Dendritic cell treated with granulocyte-macrophage colony-stimulating factor and Interleukin-4, amounts not matched to agents 40 ng/mL and 50 ng/mL, for 4 days (primary cell): Measurements from ENCODE around the gene YEATS4.

Experiments used
- H3K27ac Mint-ChIP-seq: one replicate; pipeline ENCODE4 v1.8.0; 2022; ENCODE audit warnings: mild to moderate bottlenecking, mixed read lengths
- H3K27me3 Mint-ChIP-seq: one replicate; pipeline ENCODE4 v1.8.0; 2022; ENCODE audit warnings: mild to moderate bottlenecking, mixed read lengths
- H3K36me3 Mint-ChIP-seq: one replicate; pipeline ENCODE4 v1.8.0; 2022; ENCODE audit warnings: low read depth, mixed read lengths
- H3K4me1 Mint-ChIP-seq: one replicate; pipeline ENCODE4 v1.8.0; 2022; ENCODE audit warnings: low read depth, mixed read lengths
- H3K4me3 Mint-ChIP-seq: one replicate; pipeline ENCODE4 v1.8.0; 2022; ENCODE audit warnings: mild to moderate bottlenecking, moderate library complexity, mixed read lengths
- H3K9me3 Mint-ChIP-seq: one replicate; pipeline ENCODE4 v1.8.0; 2022; ENCODE audit warnings: mixed read lengths
- intact Hi-C: fragments of 100-400 bp; cut with micrococcal nuclease; formaldehyde crosslinking; loops from one replicate; pipeline ENCODE4 v1.15.0; 2022

YEATS4 gene

GRCh38 chr12:69332815-69333358 is 26.7 kb upstream of the YEATS4 start:
- no peaks in the 10 kb centered on the region for H3K9me3 Mint-ChIP-seq
- intact Hi-C loops = no loop called here
- H3K36me3 Mint-ChIP-seq = no peaks in the 10 kb centered on the region
- peak overlapping the region; percentile 85 for H3K27ac Mint-ChIP-seq
- H3K4me3 Mint-ChIP-seq = no peak overlapping the region
- no peaks in the 10 kb centered on the region for H3K27me3 Mint-ChIP-seq
- peaks cover 69% of the 10 kb centered on the region for H3K4me1 Mint-ChIP-seq

- peaks cover 73% of the 10 kb centered on the region for H3K4me1 Mint-ChIP-seq
- peak overlapping the region; percentile 32 for H3K27ac Mint-ChIP-seq
- intact Hi-C loops = no loop called here
- no peak overlapping the region for H3K4me3 Mint-ChIP-seq
- no peaks in the 10 kb centered on the region for H3K9me3 Mint-ChIP-seq
- no peaks in the 10 kb centered on the region for H3K27me3 Mint-ChIP-seq
- no peaks in the 10 kb centered on the region for H3K36me3 Mint-ChIP-seq
These were observed 25.4 kb upstream of the YEATS4 start for GRCh38 chr12:69334158-69334557.

DNA sequence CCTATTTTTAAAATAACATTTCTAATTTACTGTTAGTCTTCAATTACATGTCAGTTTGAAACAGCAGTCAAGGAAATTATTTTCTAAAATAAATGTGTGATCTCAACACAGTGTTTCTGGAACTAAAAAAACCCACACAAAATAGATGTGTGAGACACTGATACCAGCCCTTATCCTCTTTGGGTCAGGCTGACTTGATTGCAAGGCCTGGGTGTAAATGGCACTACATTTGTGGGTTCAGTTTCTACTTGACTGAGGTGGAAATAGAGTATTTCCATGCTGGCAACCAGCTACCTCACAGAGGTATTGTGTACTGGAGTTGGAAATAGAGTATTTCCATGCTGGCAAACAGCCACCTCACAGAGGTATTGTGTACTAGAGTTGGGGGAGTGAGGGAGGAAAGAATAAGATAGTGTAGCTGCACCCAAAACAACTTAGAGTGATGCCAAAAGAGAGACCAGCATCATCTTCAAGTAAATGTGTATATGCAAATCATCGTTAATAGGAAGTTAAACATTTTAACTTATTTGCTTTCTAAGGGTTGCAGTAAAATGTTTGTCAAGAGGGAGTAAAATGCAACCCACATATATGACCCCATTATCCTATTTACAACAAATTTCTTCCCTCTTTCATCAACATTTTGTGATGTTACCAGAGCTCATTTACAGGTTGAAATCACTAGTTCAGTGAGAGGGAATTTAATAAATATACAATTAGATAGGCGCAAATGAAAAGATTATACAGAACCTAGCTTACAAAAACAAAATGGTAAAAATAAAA is 22.0 kb upstream of the YEATS4 start:
- Mint-ChIP-seq H3K36me3 (no peaks in the 10 kb centered on the region), H3K27ac (peak overlapping the region; percentile 82), H3K27me3 (no peaks in the 10 kb centered on the region), H3K4me1 (peaks cover 81% of the 10 kb centered on the region), H3K4me3 (peak overlapping the region; percentile 17), H3K9me3 (no peaks in the 10 kb centered on the region)
- intact Hi-C loops = loop anchor here (1.0 kb wide), 1 partner anchor 11 kb away; the partner anchor contains the start of gene LYZ

DNA sequence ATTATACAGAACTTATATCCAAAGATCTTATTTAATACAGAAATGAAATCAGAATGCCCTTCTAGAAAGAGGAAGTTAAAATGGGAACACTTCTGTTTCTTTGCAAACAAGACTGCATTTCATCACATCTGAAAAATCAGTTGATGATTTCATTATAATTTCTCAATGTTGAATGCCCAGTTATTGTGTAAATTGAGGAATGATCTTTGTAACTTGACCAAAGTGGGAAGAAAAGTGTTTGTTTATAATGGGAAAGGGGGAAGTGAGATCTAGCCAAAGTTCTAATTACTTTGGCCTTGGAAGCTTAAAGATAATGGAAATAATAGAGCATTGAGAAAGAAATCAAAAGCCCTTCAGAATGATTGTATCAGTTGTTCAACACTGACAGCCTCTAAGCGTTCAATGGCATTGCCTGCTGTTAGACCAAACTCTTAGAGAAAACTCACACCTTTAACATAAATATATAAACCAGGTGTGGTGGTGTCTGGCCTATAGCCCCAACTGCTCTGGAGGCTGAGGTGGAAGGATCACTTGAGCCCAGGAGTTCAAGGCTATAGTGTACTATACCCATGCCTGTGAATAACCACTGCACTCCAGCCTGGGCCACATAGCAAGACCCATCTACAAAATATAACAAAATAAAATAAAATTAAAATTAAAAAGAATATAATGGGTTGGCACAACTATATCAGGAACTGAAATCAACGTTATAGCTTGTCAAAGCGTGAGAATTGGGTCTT is 21.3 kb upstream of the YEATS4 start:
- Mint-ChIP-seq H3K36me3 (no peaks in the 10 kb centered on the region), H3K9me3 (no peaks in the 10 kb centered on the region), H3K4me3 (peak overlapping the region; percentile 21), H3K4me1 (peaks cover 81% of the 10 kb centered on the region), H3K27ac (peak overlapping the region; percentile 82), H3K27me3 (no peaks in the 10 kb centered on the region)
- intact Hi-C loops = loop anchor here (1.0 kb wide), 1 partner anchor 10 kb away; the partner anchor contains the start of gene LYZ

- Mint-ChIP-seq H3K36me3 (no peaks in the 10 kb centered on the region), H3K4me3 (no peak overlapping the region), H3K27me3 (no peaks in the 10 kb centered on the region), H3K27ac (peak overlapping the region; percentile 82), H3K4me1 (peaks cover 85% of the 10 kb centered on the region), H3K9me3 (no peaks in the 10 kb centered on the region)
- intact Hi-C loops = loop anchor here (1.0 kb wide), 1 partner anchor 9 kb away; the partner anchor contains the start of gene LYZ
These were observed 20.6 kb upstream of the YEATS4 start for GRCh38 chr12:69338936-69339335.

DNA sequence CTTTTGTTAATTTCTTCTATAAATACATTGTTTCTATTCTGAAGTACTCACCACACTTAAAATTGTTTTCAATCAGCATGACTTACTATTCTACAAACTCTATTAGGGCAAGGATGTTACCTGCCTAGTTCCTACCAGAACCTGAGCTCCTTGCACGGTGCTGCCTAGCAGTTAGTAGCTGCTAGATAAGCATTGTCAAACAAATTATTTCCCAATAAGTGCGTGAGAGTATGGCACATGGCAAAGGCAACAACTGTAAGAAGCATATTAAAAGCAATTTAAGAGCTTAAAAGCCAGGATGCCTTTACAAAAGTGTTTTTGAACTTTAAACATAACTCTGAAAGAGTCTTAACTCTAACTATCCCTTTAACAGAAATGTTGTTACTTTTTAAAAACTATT is 19.5 kb upstream of the YEATS4 start:
- H3K27ac Mint-ChIP-seq = peak overlapping the region; percentile 82
- intact Hi-C loops = no loop called here
- no peak overlapping the region for H3K4me3 Mint-ChIP-seq

DNA sequence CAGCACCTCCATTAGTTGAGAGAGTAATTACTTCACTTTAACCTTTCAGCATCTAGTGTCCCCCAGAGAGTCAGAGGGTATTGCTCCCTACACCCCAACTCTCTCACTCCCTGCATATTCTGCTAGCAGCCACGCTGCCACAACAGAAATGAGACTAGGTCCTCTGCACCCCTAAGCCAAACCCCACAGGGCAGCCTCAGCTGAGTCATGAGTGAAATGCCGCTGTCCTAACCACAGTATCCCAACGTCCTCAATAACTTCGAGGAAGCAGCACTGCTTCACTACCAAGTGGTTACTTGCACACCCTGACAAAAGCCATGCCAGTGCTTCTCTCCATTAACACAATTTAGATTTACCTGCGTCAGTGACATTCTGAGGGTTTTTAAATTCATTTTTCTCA is 18.2 kb upstream of the YEATS4 start:
- Mint-ChIP-seq H3K9me3 (no peaks in the 10 kb centered on the region), H3K36me3 (no peaks in the 10 kb centered on the region), H3K27ac (peak overlapping the region; percentile 67), H3K4me3 (peak overlapping the region; percentile 67), H3K27me3 (no peaks in the 10 kb centered on the region), H3K4me1 (peaks cover 87% of the 10 kb centered on the region)
- intact Hi-C loops = no loop called here

More for the DNA sequence above, 19.5 kb upstream of the YEATS4 start:
- H3K27me3 Mint-ChIP-seq = no peaks in the 10 kb centered on the region
- H3K4me1 Mint-ChIP-seq = peaks cover 84% of the 10 kb centered on the region
- no peaks in the 10 kb centered on the region for H3K36me3 Mint-ChIP-seq
- no peaks in the 10 kb centered on the region for H3K9me3 Mint-ChIP-seq

DNA sequence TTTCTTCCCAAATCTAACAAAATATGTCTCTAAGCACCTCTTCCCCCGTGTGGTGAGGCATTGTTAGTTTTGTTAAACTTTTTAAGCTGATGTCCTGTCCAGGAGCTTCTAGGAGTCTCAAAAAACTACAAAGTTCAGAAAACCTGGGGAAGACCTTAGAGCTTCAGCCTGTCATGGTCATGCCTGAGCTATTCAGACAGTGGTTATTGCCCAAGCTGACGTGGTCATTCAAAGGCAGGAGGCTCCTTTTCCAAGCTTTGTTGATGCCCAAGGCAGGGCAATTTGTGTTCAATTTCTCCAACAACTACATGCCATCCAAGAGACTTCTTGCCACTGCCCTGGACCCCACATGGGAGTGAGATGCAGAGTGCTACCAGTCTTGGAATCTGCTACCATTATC is 17.1 kb upstream of the YEATS4 start:
- no peaks in the 10 kb centered on the region for H3K36me3 Mint-ChIP-seq
- H3K27me3 Mint-ChIP-seq = no peaks in the 10 kb centered on the region
- intact Hi-C loops = no loop called here
- peaks cover 82% of the 10 kb centered on the region for H3K4me1 Mint-ChIP-seq
- no peaks in the 10 kb centered on the region for H3K9me3 Mint-ChIP-seq
- no peak overlapping the region for H3K4me3 Mint-ChIP-seq
- peak overlapping the region; percentile 67 for H3K27ac Mint-ChIP-seq

DNA sequence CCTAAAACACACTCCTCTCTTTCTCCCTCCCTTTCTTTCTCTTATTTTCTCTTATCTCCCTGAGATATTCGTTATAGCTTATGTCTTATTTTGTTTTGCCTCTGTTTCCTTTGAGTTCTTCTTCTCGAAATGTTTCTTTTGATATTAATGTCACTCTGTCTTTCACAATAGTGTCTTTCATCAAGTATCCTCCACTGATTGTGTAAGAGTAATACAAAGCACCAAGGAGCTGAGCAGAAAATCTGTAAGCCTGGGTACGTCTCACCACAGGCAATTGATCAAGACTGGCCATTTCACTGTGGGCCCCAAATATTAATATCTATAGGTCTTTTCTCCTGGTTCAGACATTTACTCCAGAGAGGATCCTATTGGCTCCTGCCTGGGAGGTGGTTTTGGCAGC is 16.2 kb upstream of the YEATS4 start:
- H3K36me3 Mint-ChIP-seq = peaks cover 4% of the 10 kb centered on the region
- intact Hi-C loops = no loop called here
- no peaks in the 10 kb centered on the region for H3K27me3 Mint-ChIP-seq
- no peak overlapping the region for H3K4me3 Mint-ChIP-seq
- H3K27ac Mint-ChIP-seq = peak overlapping the region; percentile 67
- H3K9me3 Mint-ChIP-seq = no peaks in the 10 kb centered on the region
- H3K4me1 Mint-ChIP-seq = peaks cover 72% of the 10 kb centered on the region

DNA sequence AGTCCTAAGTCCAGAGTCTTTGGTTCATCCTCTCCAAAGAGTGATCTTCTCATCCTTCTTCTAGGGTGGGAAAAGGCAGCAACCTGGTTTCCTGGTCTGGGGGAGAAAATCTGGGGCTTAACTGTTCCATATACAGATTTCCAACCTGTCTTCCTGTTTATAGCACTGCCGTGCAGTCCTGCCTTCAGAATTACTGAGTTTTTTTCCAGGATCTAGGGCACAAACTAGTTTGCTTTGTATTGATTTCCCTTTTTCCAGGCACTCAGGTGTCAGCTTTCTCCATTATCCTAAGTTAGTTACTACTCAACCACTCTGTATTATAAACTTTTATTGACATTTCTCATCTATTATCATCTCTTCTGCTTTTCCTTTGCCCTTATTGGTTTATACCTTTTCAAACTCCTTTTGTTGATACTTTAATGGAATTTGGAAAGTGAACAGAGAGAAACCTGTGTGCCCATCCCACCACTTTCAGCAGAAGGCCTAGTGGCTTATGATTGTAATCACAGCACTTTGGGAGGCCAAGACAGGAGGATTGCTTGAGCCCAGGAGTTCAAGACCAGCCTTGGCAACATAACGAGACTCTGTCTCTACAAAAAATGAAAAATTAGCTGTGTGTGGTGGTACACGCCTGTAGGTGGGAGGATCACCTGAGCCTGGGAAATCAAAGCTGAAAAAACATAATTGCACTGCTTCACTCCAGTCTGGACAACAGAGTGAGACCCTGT is 15.5 kb upstream of the YEATS4 start:
- no peak overlapping the region for H3K4me3 Mint-ChIP-seq

GRCh38 chr12:69345077-69345476 is 14.5 kb upstream of the YEATS4 start:
- H3K27me3 Mint-ChIP-seq = no peaks in the 10 kb centered on the region
- H3K27ac Mint-ChIP-seq = peak overlapping the region; percentile 67
- no peaks in the 10 kb centered on the region for H3K9me3 Mint-ChIP-seq
- H3K36me3 Mint-ChIP-seq = peaks cover 9% of the 10 kb centered on the region
- no peak overlapping the region for H3K4me3 Mint-ChIP-seq
- peaks cover 58% of the 10 kb centered on the region for H3K4me1 Mint-ChIP-seq
- intact Hi-C loops = no loop called here

More for the DNA sequence above, 15.5 kb upstream of the YEATS4 start:
- Mint-ChIP-seq H3K27ac (peak overlapping the region; percentile 67), H3K36me3 (peaks cover 7% of the 10 kb centered on the region), H3K4me1 (peaks cover 68% of the 10 kb centered on the region), H3K9me3 (no peaks in the 10 kb centered on the region), H3K27me3 (no peaks in the 10 kb centered on the region)
- intact Hi-C loops = no loop called here

- Mint-ChIP-seq H3K4me3 (no peak overlapping the region), H3K9me3 (no peaks in the 10 kb centered on the region), H3K36me3 (peaks cover 16% of the 10 kb centered on the region), H3K27ac (no peak overlapping the region), H3K4me1 (peaks cover 51% of the 10 kb centered on the region), H3K27me3 (no peaks in the 10 kb centered on the region)
- intact Hi-C loops = no loop called here
These were observed 13.8 kb upstream of the YEATS4 start for GRCh38 chr12:69345742-69346141.

DNA sequence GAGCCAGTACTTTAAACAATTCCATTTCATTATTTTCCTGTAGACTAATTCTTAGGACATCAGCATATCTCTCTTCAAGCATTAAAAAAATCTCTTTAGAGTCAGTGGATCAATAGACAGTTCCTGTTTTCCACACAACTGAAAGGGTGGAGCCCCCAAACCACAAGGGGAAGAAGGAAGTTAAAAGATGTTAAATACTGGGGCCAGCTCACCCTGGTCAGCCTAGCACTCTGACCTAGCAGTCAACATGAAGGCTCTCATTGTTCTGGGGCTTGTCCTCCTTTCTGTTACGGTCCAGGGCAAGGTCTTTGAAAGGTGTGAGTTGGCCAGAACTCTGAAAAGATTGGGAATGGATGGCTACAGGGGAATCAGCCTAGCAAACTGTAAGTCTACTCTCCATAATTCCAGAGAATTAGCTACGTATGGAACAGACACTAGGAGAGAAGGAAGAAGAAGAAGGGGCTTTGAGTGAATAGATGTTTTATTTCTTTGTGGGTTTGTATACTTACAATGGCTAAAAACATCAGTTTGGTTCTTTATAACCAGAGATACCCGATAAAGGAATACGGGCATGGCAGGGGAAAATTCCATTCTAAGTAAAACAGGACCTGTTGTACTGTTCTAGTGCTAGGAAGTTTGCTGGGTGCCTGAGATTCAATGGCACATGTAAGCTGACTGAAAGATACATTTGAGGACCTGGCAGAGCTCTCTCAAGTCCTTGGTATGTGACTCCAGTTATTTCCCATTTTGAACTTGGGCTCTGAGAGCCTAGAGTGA is 11.2 kb upstream of the YEATS4 start, which contains the start of gene LYZ:
LYZ (plus strand) TSS at position 220 of the 777 bp plus-strand sequence; CDS start at position 248, 28 bp downstream.
- intact Hi-C loops = loop anchor here (1.0 to 2.0 kb wide), 2 partner anchors 10 to 58 kb away; no protein-coding TSS in a partner anchor
- H3K4me1 Mint-ChIP-seq = peaks cover 27% of the 10 kb centered on the region
- H3K27ac Mint-ChIP-seq = peak within 1 kb of the TSS; percentile 91
- H3K27me3 Mint-ChIP-seq = no peaks in the 10 kb centered on the region
- peak within 1 kb of the TSS; percentile 91 for H3K4me3 Mint-ChIP-seq
- H3K9me3 Mint-ChIP-seq = no peaks in the 10 kb centered on the region
- peaks cover 31% of the 10 kb centered on the region for H3K36me3 Mint-ChIP-seq
